Panc1 (cell line): ENCODE data around the gene FBXO9. TPM values are rescaled to one million over a fixed set of nuclear protein-coding genes. Genes with fewer than 3 reads are reported as not detected.

ENCODE experiments used
- ATAC-seq: fragments of 200-7000 bp; cut with Tn5 transposase; 2 replicates; pipeline ENCODE4 v1.9.1; 2020; ENCODE audit warnings: mild to moderate bottlenecking, moderate library complexity
- BruUV-seq: library from RNA; stranded (reverse); fragments of 400-500 nt; replicated peaks from 2 replicates; lab custom pipeline; 2021; lab: Mats Ljungman, UMichigan
- CTCF ChIA-PET: fragments of 300-600 bp; sonication (Branson Sonifier 250); formaldehyde crosslinking; loops from one replicate; lab custom pipeline; 2022; ENCODE audit warnings: antibody characterized with exemption; lab: Charles Lee
- POLR2A ChIA-PET: fragments of 300-600 bp; sonication (Branson Sonifier 250); formaldehyde crosslinking; loops from one replicate; lab custom pipeline; 2022; ENCODE audit warnings: antibody characterized with exemption; lab: Charles Lee
- DNase-seq: peaks from one replicate; pipeline ENCODE4 v3.0.0-alpha.2; 2010; ENCODE audit warnings: low read depth, low spot score
- H3K27ac ChIP-seq: 2 replicates; pipeline ENCODE4 v1.5.1; 2011; ENCODE audit warnings: mild to moderate bottlenecking, low read length, inconsistent platforms
- H3K27me3 ChIP-seq: fragments of 200-500 bp; sonication (Bioruptor generic); 2 replicates; pipeline ENCODE4 v1.6.0; 2014; ENCODE audit warnings: low read length, inconsistent platforms; ENCODE audit not compliant: control insufficient read depth, insufficient read depth
- H3K36me3 ChIP-seq: fragments of 200-500 bp; sonication (Bioruptor generic); 2 replicates; pipeline ENCODE4 v1.5.1; 2014; ENCODE audit warnings: inconsistent platforms, mild to moderate bottlenecking, low read length, moderate library complexity; ENCODE audit not compliant: control insufficient read depth, insufficient read depth
- H3K4me1 ChIP-seq: 2 replicates; pipeline ENCODE4 v1.5.1; 2011; ENCODE audit warnings: inconsistent platforms, mild to moderate bottlenecking, low read length, moderate library complexity; ENCODE audit not compliant: control insufficient read depth, insufficient read depth
- H3K4me3 ChIP-seq, 2 experiments: 2 replicates each; pipeline ENCODE4 v1.5.1; 2011 to 2012; ENCODE audit warnings: low read depth in 2 of 2, low read length in 2 of 2, mild to moderate bottlenecking in 2 of 2, inconsistent platforms in 1 of 2, moderate library complexity in 1 of 2
- H3K9me3 ChIP-seq: fragments of 200-500 bp; sonication (Bioruptor generic); 2 replicates; pipeline ENCODE4 v1.5.1; 2014; ENCODE audit warnings: low read depth, mild to moderate bottlenecking, inconsistent platforms, low read length, moderate library complexity; ENCODE audit not compliant: control insufficient read depth, insufficient read depth
- POLR2AphosphoS5 ChIP-seq: IDR thresholded peaks from 2 replicates; pipeline ENCODE4 v1.6.1; 2012; ENCODE audit warnings: mild to moderate bottlenecking, low read depth, low read length, moderate library complexity
- SIN3A ChIP-seq: IDR thresholded peaks from 2 replicates; pipeline ENCODE4 v1.6.1; 2012; ENCODE audit warnings: low read depth, mild to moderate bottlenecking, low read length, moderate library complexity, borderline replicate concordance; ENCODE audit not compliant: insufficient read depth
- TCF7L2 ChIP-seq: IDR thresholded peaks from 2 replicates; pipeline ENCODE4 v1.6.1; 2011; ENCODE audit warnings: mild to moderate bottlenecking, low read depth, low read length, inconsistent platforms
- in situ Hi-C: cut with HindIII; loops from 2 replicates; pipeline ENCODE4 v1.10.0; 2016; ENCODE audit warnings: low sequenced_read_pairs, low pct_unique_long_range_greater_than_20kb
- intact Hi-C: fragments of 100-400 bp; cut with micrococcal nuclease; formaldehyde crosslinking; loops from one replicate; pipeline ENCODE4 v1.10.0; 2022; ENCODE audit not compliant: unreplicated experiment
- total RNA-seq: library from RNA; stranded (reverse); gene quantifications from one replicate; pipeline ENCODE4 v1.2.1, GENCODE V29; 2021; ENCODE audit not compliant: unreplicated experiment
- TF ChIP-seq, protein P1 (sequence below), 2 experiments: IDR thresholded peaks; 2 replicates each; pipeline ENCODE4 v1.6.1; 2011 to 2012; ENCODE audit warnings: low read depth in 2 of 2, control low read depth in 1 of 2, low read length in 1 of 2, mild to moderate bottlenecking in 1 of 2, moderate library complexity in 1 of 2; ENCODE audit not compliant: insufficient read depth in 1 of 2
- TF ChIP-seq, protein P2 (sequence below): fragments of 450-650 bp; IDR thresholded peaks from 2 replicates; pipeline ENCODE4 v1.5.1; 2017; ENCODE audit warnings: mild to moderate bottlenecking

FBXO9 gene
- total RNA-seq, 1 experiment from 2014 or later, result 60.0 TPM

DNA sequence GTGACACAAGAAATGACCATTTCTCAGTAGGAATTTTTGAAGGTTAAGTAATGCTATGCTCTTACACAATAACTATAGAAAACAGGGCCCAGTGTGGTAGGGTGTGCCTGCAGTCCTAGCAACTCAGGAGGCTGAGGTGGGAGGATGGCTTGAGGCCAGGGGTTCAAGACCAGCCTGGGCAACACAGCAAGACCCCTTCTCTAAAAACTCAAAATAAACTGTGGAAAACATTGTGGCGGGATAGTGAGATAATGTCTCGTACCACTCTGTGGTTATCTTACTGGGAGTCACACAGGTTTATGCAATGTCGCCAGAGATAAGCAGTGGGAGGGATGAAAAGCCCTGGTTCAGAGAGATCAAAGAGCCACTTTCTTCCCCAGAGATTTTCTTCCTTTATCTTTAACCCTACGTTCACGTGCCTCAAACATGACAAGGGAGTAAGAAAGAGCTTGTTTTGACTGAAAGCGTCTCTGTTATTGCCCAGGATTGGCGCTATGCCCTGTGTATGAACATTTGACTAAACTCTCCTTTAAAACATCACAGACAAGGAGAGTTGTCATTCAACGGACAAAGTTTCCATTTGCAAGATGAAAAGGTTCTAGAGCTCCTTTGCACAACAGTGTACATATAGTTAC, 69.5 kb downstream of the FBXO9 start:
- H3K27ac ChIP-seq, result no peak overlapping the region
- in situ Hi-C loops, result no loop called here
- ChIA-PET CTCF (interaction anchor here (0.6 kb wide), 1 partner anchor 32 kb away, joined by 4 read pairs; no protein-coding TSS in a partner anchor), POLR2A (no interaction called here)
- no peak for DNase-seq
- peaks cover 6% of the 10 kb centered on the region; the same call in 1 of the 2 replicates for H3K27me3 ChIP-seq
- no peak for ATAC-seq
- TF ChIP-seq TCF7L2, result no peak
- TF ChIP-seq, protein P1, sequence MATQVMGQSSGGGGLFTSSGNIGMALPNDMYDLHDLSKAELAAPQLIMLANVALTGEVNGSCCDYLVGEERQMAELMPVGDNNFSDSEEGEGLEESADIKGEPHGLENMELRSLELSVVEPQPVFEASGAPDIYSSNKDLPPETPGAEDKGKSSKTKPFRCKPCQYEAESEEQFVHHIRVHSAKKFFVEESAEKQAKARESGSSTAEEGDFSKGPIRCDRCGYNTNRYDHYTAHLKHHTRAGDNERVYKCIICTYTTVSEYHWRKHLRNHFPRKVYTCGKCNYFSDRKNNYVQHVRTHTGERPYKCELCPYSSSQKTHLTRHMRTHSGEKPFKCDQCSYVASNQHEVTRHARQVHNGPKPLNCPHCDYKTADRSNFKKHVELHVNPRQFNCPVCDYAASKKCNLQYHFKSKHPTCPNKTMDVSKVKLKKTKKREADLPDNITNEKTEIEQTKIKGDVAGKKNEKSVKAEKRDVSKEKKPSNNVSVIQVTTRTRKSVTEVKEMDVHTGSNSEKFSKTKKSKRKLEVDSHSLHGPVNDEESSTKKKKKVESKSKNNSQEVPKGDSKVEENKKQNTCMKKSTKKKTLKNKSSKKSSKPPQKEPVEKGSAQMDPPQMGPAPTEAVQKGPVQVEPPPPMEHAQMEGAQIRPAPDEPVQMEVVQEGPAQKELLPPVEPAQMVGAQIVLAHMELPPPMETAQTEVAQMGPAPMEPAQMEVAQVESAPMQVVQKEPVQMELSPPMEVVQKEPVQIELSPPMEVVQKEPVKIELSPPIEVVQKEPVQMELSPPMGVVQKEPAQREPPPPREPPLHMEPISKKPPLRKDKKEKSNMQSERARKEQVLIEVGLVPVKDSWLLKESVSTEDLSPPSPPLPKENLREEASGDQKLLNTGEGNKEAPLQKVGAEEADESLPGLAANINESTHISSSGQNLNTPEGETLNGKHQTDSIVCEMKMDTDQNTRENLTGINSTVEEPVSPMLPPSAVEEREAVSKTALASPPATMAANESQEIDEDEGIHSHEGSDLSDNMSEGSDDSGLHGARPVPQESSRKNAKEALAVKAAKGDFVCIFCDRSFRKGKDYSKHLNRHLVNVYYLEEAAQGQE (IDR thresholded peaks at IDR 0.05; ENCODE audit: insufficient read depth in 1 of 2, low read depth in 2 of 2, low read length in 1 of 2), result no peak
- TF ChIP-seq SIN3A, result no peak
- TF ChIP-seq, protein P2, sequence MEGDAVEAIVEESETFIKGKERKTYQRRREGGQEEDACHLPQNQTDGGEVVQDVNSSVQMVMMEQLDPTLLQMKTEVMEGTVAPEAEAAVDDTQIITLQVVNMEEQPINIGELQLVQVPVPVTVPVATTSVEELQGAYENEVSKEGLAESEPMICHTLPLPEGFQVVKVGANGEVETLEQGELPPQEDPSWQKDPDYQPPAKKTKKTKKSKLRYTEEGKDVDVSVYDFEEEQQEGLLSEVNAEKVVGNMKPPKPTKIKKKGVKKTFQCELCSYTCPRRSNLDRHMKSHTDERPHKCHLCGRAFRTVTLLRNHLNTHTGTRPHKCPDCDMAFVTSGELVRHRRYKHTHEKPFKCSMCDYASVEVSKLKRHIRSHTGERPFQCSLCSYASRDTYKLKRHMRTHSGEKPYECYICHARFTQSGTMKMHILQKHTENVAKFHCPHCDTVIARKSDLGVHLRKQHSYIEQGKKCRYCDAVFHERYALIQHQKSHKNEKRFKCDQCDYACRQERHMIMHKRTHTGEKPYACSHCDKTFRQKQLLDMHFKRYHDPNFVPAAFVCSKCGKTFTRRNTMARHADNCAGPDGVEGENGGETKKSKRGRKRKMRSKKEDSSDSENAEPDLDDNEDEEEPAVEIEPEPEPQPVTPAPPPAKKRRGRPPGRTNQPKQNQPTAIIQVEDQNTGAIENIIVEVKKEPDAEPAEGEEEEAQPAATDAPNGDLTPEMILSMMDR, result no peak
- no peak for TF ChIP-seq POLR2AphosphoS5
- H3K9me3 ChIP-seq, result no peaks in the 10 kb centered on the region
- intact Hi-C loops, result no loop called here
- H3K4me1 ChIP-seq, result no peaks in the 10 kb centered on the region
- no peak overlapping the region for H3K4me3 ChIP-seq
- no peaks in the 10 kb centered on the region for H3K36me3 ChIP-seq
- no TSS peak for BruUV-seq

DNA sequence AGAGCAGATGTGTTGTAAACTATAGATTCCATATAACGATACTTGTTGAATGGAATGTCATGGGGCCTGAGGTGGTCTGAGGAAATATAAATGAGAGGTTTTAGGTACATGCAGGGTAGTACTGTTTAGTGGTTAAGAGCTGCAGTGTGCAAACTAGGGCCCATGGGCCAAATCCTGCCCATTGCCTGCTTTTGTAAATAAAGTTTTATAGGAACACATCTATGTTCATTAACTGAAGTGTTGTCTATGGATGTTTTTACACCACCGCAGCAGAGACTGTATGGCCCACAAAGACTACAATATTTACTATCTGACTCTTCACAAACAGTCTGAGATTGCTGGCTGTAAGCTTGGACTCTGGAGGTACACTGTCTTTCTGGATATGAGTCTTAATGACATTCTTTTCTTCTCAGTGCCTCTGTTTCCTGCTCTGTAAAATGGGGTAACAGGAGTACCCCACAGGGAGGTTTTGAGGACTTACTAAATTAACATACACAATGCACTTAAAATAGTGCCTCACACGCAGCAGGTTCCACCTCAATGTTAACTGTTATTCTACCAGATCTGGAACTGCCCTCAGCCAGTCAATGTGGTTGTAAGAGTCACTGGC, 70.9 kb downstream of the FBXO9 start:
- TF ChIP-seq, protein P2, result no peak
- TF ChIP-seq, protein P1 (IDR thresholded peaks at IDR 0.05; ENCODE audit: insufficient read depth in 1 of 2, low read depth in 2 of 2, low read length in 1 of 2), result no peak
- no peak for TF ChIP-seq SIN3A
- no peak for TF ChIP-seq POLR2AphosphoS5
- DNase-seq (no peak), ATAC-seq (no peak)
- intact Hi-C loops, result no loop called here
- H3K27ac ChIP-seq, result no peak overlapping the region
- BruUV-seq, result no TSS peak
- no peak overlapping the region for H3K4me3 ChIP-seq
- POLR2A ChIA-PET, result no interaction called here
- H3K4me1 ChIP-seq, result no peaks in the 10 kb centered on the region
- H3K9me3 ChIP-seq, result no peaks in the 10 kb centered on the region
- H3K36me3 ChIP-seq, result no peaks in the 10 kb centered on the region
- CTCF ChIA-PET, result no interaction called here
- H3K27me3 ChIP-seq, result 0 out of 2 replicates have a peak, but pooled peaks cover 3% of the 10 kb centered on the region
- in situ Hi-C loops, result no loop called here
